Heart left ventricle (tissue), 16 donors: ENCODE data around the gene KCNH6. TPM values are rescaled to one million over a fixed set of nuclear protein-coding genes. Genes with fewer than 3 reads are reported as not detected.

Experiments used
- ATAC-seq, 4 donors: fragments of 200-7000 bp; cut with Tn5 transposase; one replicate each; pipeline ENCODE4 v1.9.1; 2020 to 2022; ENCODE audit warnings: moderate library complexity in 4 of 4, mild to moderate bottlenecking in 3 of 4, moderate number of reproducible peaks in 1 of 4
- DNase-seq, 5 donors: peaks; one replicate each; pipeline ENCODE4 v3.0.0-alpha.2; 2020
- H3K27ac ChIP-seq, 12 donors: fragments of 200-600 bp; sonication (generic) in 4 of 12; one replicate each; pipeline versions ENCODE4 v1.5.0 to v1.8.0; 2016 to 2022; ENCODE audit warnings: mild to moderate bottlenecking in 2 of 12
- H3K27me3 ChIP-seq, 9 donors: fragments of 200-600 bp; sonication (generic) in 2 of 9; one replicate each; pipeline versions ENCODE4 v1.5.1 to v1.8.0; 2016 to 2022; ENCODE audit warnings: mild to moderate bottlenecking in 3 of 9
- H3K36me3 ChIP-seq, 9 donors: fragments of 200-600 bp; sonication (generic) in 2 of 9; one replicate each; pipeline versions ENCODE4 v1.5.0 to v1.8.0; 2018 to 2022; ENCODE audit warnings: mild to moderate bottlenecking in 2 of 9
- H3K4me1 ChIP-seq, 12 donors: fragments of 200-600 bp; sonication (generic) in 4 of 12; one replicate each; pipeline versions ENCODE4 v1.5.0 to v1.8.0; 2016 to 2022; ENCODE audit warnings: mild to moderate bottlenecking in 3 of 12
- H3K4me3 ChIP-seq, 12 donors: fragments of 200-600 bp; sonication (generic) in 4 of 12; one replicate each; pipeline versions ENCODE4 v1.5.0 to v1.8.0; 2017 to 2022; ENCODE audit warnings: mild to moderate bottlenecking in 9 of 12, moderate library complexity in 4 of 12
- H3K9me3 ChIP-seq, 12 donors: fragments of 200-600 bp; sonication (generic) in 4 of 12; one replicate each; pipeline versions ENCODE4 v1.5.0 to v1.8.0; 2016 to 2022; ENCODE audit warnings: mild to moderate bottlenecking in 1 of 12
- CTCF ChIP-seq, 12 donors: fragments of 200-600 bp; sonication (generic) in 4 of 12; IDR thresholded peaks; one replicate each; pipeline versions ENCODE4 v1.5.0 to v1.8.0; 2018 to 2022; ENCODE audit warnings: antibody characterized with exemption in 12 of 12, mild to moderate bottlenecking in 5 of 12
- POLR2A ChIP-seq, 2 donors: fragments of 450-650 bp; IDR thresholded peaks; one replicate each; pipeline ENCODE4 v1.6.1; 2017; ENCODE audit warnings: antibody characterized with exemption in 2 of 2, mild to moderate bottlenecking in 2 of 2, moderate library complexity in 2 of 2
- WGBS, 4 donors: extraction: QIAGEN DNeasy Blood & Tissue Kit in 2 of 4; methylation state at CpG; one replicate each; pipeline versions ENCODE4 v1.1.5 to v1.1.7; 2013 to 2018; 5-methylcytosine and 5-hydroxymethylcytosine counted together
- intact Hi-C, 10 donors: fragments of 100-400 bp; cut with DNase I; formaldehyde crosslinking; loops; one replicate each; pipeline versions ENCODE4 v1.11.1 to v1.14.2; 2022
- polyA plus RNA-seq, 2 donors: library from polyadenylated mRNA; stranded (reverse); fragments of 200-250 nt; gene quantifications; one replicate each; pipeline ENCODE4 v1.2.3, GENCODE V29; 2013
- total RNA-seq, 9 donors: library from RNA; depleted of rRNA in 2 of 9; stranded (reverse); fragments of >200 nt in 2 of 9; fragmentation: NEBNext Ultra II Directional in 3 of 9; extraction: Animal tissue kit (Norgen Biotek cat#: 25700) in 3 of 9; gene quantifications; one replicate each; pipeline versions ENCODE4 v1.1.0 to v1.2.4, GENCODE V29; 2016 to 2023
- donor health status: ischemic (EF 13 %, LVEDD 7.1; RV severe dilation, severe dysfunction).
- donor health status: healthy with polysubstance abuse.
- donor health status: DM: no; HTN: yes; CAD: no.
- donor health status: DM: no; HTN: no; CAD: no.
- donor health status: ischemic (EF 25% LVEDD 6.9; RV normal size, moderate dysfunction).
- donor health status: ischemic (EF 25% LVEDD 5.7; RV mildly dilated, moderate dysfunction).
- donor health status: healthy.
- donor health status: DM: yes; HTN: yes; CAD: no.
- donor health status: ischemic (EF 35%, LVEDD 5.7; RV mildly dilated, moderate dysfunction).
- donor health status: nonischemic (EF 11% LVEDD 7.7; RV severe dilation, severe dysfunction).
- donor health status: DM: yes; HTN: yes; CAD: no.
- donor health status: PGD.
- donor health status: ischemic (EF 29% LVEDD 5.4; RV normal size, mild dysfunction).
- donor health status: nonischemic (EF 23%, LVEDD 6.1; RV moderate dilation, normal function).

KCNH6 gene
- total and polyA plus RNA-seq, 11 donors: 0.01 TPM; not detected in 10

- peak overlapping the region in 9 of 12 donors; percentile 41 to 83 (median 60) for H3K27ac ChIP-seq
- no peaks in the 10 kb centered on the region for H3K9me3 ChIP-seq
- H3K4me3 ChIP-seq: peak overlapping the region in 9 of 12 donors; percentile 51 to 77 (median 65)
- DNase-seq (peak in 1 of 5 donors; percentile 26), ATAC-seq (no peak)
- peaks cover 0 to 16% (median 0%) of the 10 kb centered on the region in 9 donors for H3K27me3 ChIP-seq
- intact Hi-C loops: loop anchor here in 7 of 10 donors (2.0 to 5.0 kb wide), 4 partner anchors 29 to 48 kb away; partner anchors contain the start of gene CYB561 (in 2 of the 7)
- no peak for TF ChIP-seq POLR2A (IDR thresholded peaks at IDR 0.05)
- no peak for TF ChIP-seq CTCF (IDR thresholded peaks at IDR 0.05)
- H3K4me1 ChIP-seq: peaks cover 4 to 59% (median 37%) of the 10 kb centered on the region in 12 donors
- 53 to 67% (median 62%) methylated on average over 24 to 28 of the region's 28 CpGs for WGBS, 4 donors
- H3K36me3 ChIP-seq: peaks cover 0 to 15% (median 0%) of the 10 kb centered on the region in 9 donors
These were observed 47.4 kb upstream of the KCNH6 start for GRCh38 chr17:63475491-63476412.

- TF ChIP-seq POLR2A (IDR thresholded peaks at IDR 0.05) (no peak), CTCF (IDR thresholded peaks at IDR 0.05) (no peak)
- intact Hi-C loops: loop anchor here in 6 of 10 donors (2.0 to 5.0 kb wide), 4 partner anchors 30 to 49 kb away; partner anchors contain the start of gene CYB561 (in 1 of the 6)
- Histone ChIP-seq H3K4me1 (peaks cover 4 to 60% (median 37%) of the 10 kb centered on the region in 12 donors), H3K27me3 (peaks cover 0 to 16% (median 0%) of the 10 kb centered on the region in 9 donors), H3K27ac (peak overlapping the region in 7 of 12 donors; percentile 41 to 83 (median 60)), H3K9me3 (no peaks in the 10 kb centered on the region), H3K4me3 (peak overlapping the region; percentile 29 to 77 (median 62)), H3K36me3 (peaks cover 0 to 16% (median 0%) of the 10 kb centered on the region in 9 donors)
- peak in 1 of 4 donors; percentile 24 for ATAC-seq
- 2 to 38% (median 4%) methylated on average over 7 to 36 of the region's 36 CpGs for WGBS, 4 donors
- DNase-seq: peak in 1 of 5 donors; percentile 33
These were observed 46.7 kb upstream of the KCNH6 start for GRCh38 chr17:63476459-63476853.

GRCh38 chr17:63476854-63477479 is 46.2 kb upstream of the KCNH6 start, which contains the start of gene ACE:
ACE (plus strand) TSS chr17:63477061; CDS start chr17:63477095, 34 bp downstream.
- intact Hi-C loops: loop anchor here in 6 of 10 donors (2.0 to 5.0 kb wide), 4 partner anchors 30 to 50 kb away; partner anchors contain the start of gene CYB561 (in 1 of the 6)
- WGBS, 4 donors: 0 to 1% (median 0%) methylated on average over 12 to 78 of the region's 78 CpGs
- Histone ChIP-seq H3K4me1 (peaks cover 4 to 60% (median 37%) of the 10 kb centered on the region in 12 donors), H3K9me3 (no peaks in the 10 kb centered on the region), H3K27me3 (peaks cover 0 to 16% (median 0%) of the 10 kb centered on the region in 9 donors), H3K4me3 (peak within 1 kb of the TSS; percentile 29 to 77 (median 62)), H3K27ac (peak within 1 kb of the TSS in 10 of 12 donors; percentile 7 to 83 (median 58)), H3K36me3 (peaks cover 0 to 16% (median 0%) of the 10 kb centered on the region in 9 donors)
- peak in 3 of 4 donors; percentile 13 to 24 (median 18) for ATAC-seq
- DNase-seq: peak in 3 of 5 donors; percentile 51 to 58 (median 52)
- TF ChIP-seq POLR2A (IDR thresholded peaks at IDR 0.05) (peak in 1 of 2 donors; percentile 31), CTCF (IDR thresholded peaks at IDR 0.05) (no peak)
